Stimulated activated CD4-positive, alpha-beta T cell treated with anti-CD3 and anti-CD28 coated beads, Interleukin-15, amount 100 ng/mL, for 1 hour (primary cell): ENCODE results near the gene SIGLEC7.

ENCODE experiments used
- DNase-seq, 2 donors: peaks; one replicate each; pipeline ENCODE4 v3.0.0-alpha.2; 2020; ENCODE audit warnings: low read depth in 1 of 2, low spot score in 1 of 2

SIGLEC7 gene

DNA sequence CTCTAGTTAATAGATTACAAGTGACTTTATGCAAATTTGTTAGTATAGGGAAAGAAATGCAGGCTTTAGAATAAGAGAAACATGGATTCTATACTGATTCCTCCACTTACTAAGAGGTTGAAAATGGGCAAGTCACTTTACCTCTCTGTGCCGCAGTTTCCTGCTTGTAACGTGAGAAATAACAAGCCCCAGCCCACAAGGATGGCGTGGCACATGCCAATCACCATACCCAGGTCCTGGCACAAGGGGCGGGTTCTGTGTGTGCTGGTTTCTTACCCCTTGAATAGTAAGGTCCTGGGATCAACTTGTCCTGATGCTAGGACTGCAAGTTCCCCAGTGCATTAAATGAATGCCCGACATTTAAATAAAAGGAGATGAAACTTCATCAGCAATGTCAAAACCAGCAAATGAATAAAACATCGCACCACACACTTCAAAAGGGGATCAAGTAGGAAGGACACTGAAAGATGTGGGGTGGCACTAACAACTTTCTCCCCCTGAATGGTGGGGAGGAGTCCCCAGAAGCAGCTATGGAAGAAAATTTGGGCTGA lies 25.3 kb upstream of the SIGLEC7 start:
- no peak for DNase-seq

DNA sequence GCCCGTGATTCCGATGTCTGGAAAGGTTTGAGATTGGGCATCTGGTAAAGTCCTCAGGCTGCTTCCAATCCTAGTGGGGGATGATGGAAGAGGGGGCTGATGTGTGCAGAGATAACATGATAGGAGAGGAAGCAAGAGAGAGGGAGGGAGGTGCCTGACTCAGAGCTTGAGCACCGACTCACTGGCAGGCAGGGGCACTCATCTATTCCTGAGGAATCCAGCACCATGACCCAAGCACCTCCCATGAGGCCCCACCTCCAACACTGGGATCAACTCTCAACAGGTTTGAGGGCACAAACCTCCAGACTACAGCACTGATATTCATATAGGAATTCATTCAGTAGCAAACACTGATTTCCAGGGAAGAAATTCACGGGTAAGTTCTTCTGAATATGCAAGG lies 23.0 kb upstream of the SIGLEC7 start:
- DNase-seq: no peak

DNA sequence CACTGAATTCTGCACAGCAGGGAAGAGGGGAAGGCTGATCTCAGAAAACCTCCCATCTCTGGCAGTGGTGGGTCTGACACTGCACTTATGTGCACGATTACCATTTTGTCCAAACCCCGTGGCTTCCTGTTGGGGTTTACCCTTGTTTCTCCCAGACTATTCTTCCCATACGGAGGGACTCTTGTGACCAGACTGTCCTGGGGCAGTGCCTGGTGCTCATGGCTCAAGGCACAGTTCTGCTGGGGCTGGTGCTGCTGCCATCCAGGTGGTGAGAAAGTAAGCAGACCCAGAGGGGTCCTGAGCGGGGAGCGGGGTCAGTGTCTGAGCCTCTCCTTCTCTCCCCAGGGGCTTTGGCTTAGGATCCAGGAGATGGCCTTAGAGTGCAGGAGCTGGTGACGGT lies 22.5 kb upstream of the SIGLEC7 start:
- DNase-seq: no peak

DNA sequence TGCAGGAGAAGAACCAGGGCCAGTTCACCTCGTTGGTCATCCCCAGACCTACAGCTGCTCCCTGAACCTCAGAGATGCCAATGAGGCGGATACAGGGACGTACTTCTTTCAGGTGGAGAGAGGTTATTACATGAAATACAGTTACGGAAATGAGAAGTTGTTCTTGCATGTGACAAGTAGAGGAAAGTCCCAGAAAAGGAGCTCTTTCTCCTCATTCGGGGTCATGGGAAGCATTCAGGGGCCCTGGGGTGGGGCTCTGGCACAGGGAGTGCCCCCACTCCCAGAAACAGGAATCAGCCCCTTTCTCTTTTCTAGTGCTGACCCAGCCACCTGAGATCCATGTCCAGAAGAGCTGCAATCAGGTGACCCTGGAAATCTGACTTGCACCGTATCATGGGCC lies 21.9 kb upstream of the SIGLEC7 start:
- DNase-seq: no peak

DNA sequence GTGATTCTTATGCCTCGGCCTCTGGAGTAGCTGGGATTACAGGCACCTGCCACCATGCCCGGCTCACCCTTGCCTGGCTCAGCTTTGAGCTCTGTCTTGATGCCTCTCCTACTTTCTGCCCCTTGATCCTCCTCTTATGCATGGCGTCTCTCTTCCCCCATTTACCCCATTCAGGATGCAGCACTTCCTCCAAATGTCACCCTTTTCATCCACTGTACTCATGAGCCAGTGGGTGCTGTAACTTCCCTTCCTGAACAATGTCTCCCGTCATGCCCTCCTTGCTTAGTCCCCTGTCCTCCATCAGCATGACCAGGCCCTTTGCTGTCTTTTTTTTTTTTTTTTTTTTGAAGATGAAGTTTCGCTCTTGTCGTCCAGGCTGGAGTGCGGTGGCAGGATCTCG lies 20.8 kb upstream of the SIGLEC7 start:
- DNase-seq: no peak

DNA sequence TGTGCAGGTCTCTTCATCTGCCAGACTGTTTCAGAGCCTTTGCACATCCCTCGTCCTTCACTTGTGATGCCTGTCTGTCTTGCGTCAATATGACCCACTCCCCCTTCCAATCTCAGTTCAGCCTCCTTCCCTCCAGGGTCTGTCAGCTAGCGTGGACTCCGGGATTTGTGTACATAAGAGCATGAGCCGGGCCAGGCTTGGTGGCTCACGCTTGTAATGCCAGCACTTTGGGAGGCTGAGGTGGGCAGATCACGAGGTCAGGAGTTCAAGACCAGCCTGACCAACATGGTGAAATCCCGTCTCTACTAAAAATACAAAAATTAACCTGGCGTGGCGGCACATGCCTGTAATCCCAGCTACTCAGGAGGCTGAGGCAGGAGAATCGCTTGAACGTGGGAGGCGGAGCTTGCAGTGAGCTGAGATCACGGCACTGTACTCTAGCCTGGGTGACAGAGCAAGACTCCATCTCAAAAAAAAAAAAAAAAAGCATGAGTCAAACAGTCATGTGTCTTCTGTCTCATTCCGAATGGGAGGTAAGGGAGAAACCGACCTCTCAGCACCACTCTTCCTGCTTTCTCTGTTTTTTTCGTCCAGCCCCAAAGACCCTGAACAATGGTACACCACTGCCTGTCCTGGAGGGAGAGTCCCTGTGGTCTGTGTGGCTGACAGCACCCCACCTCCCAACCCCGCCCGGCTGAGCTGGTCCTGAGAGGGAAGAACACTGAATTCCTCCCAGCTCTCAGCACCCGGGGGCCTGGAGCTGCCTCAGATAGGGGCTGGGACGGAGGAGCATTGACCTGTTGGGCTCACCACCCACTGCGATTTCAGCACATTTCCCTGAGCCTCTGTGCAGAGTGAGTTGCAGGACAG lies 19.8 kb upstream of the SIGLEC7 start:
- DNase-seq: no peak

DNA sequence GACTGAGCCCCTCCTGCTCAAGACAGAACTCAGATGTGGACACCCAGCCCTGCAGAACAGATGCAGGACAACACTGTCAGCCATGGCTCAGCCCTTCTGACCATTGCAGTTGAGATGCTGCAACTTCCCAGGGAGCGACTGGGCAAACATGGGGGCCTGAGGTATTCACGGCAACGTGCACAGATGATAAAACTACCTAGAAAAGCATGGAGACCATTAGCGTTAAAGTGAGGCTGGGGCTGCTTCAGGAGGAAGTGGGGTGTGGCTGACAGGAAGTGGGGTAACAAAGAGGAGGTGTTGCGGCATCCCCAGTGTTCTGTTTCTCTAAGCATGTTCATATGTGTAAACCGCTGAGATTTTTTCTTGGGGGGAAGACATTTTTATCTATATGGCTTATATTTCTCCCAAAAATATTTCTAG lies 18.7 kb upstream of the SIGLEC7 start:
- no peak for DNase-seq

DNA sequence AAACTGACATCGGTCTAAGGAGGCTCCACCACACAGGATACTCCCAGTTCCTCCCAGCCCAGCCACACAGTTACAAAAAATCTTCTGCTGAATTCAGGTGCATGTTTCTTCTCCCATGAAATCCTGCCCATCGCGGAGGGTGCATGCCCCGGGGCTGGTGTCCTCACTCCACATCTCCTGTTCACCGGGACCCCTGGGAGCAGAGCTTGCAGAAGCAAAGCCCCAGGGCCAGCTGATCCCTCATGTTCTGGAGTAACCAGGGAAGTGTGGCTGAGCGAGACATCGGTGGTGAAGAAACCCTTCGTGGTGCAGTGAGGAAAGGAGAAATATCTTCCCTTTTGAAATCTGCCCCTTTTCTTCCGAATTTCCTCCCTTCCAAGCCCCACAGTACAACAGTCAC lies 18.3 kb upstream of the SIGLEC7 start:
- DNase-seq: no peak

DNA sequence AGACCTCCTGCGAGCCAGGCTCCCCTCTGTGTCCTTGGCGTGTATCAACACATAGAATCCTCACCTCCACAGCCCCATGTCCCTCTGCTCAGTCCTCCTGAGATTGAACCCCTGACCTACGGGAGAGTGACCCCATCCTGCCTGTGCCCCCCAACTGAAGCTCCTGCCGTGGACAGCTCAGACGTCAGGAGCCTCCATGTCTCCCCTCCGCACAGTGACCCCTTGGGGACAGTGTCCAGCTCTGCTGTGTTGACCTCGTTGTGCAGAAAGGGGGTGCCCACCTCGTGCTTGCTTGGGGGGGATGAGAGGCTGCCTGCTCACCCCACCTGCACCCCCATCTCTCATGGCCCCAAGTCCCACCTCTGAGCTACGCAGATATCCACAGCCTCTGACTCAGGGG lies 17.9 kb upstream of the SIGLEC7 start:
- DNase-seq: no peak

DNA sequence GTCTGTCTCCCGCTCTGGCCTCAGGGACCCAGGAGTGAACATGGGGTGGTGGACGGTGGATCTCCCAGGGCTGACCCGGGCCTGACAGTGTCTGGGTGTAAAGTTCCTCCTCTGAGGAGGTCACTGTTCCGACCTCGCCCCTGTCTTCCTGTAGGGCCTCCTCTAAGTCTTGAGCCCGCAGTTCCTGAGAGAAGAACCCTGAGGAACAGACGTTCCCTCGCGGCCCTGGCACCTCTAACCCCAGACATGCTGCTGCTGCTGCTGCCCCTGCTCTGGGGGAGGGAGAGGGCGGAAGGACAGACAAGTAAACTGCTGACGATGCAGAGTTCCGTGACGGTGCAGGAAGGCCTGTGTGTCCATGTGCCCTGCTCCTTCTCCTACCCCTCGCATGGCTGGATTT lies 17.4 kb upstream of the SIGLEC7 start, which contains the start of gene SIGLEC9:
SIGLEC9 (plus strand) TSS at position 178 of the 400 bp plus-strand sequence; CDS start at position 247, 69 bp downstream.
- no peak for DNase-seq

DNA sequence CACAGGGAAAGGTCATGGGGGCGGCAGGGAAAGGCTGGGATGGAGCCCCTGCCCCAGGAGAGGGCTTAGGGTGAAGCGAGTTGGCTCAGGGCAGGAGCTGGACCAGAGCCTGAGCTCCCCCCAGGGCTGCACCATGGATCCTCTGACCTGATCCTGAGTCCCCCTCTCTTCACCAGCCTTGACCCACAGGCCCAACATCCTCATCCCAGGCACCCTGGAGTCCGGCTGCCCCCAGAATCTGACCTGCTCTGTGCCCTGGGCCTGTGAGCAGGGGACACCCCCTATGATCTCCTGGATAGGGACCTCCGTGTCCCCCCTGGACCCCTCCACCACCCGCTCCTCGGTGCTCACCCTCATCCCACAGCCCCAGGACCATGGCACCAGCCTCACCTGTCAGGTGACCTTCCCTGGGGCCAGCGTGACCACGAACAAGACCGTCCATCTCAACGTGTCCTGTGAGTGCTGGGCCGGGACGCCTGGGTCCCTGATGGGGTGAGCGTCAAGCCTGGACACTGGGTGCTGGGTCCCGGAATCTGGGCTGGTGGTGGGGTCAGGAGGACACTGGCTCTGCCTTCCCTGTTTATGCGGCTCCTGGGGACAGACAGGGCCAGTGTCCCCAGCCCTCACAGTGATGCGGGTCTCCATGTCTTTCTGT lies 16.6 kb upstream of the SIGLEC7 start:
- no peak for DNase-seq

DNA sequence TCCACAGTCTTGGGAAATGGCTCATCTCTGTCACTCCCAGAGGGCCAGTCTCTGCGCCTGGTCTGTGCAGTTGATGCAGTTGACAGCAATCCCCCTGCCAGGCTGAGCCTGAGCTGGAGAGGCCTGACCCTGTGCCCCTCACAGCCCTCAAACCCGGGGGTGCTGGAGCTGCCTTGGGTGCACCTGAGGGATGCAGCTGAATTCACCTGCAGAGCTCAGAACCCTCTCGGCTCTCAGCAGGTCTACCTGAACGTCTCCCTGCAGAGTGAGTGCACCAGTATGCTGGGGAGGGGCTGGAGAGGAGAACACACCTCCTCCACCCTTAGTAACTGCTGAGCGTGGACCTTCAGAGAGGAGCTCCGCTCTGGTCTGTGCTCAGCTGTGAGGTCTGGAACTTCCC lies 15.1 kb upstream of the SIGLEC7 start:
- DNase-seq: no peak

DNA sequence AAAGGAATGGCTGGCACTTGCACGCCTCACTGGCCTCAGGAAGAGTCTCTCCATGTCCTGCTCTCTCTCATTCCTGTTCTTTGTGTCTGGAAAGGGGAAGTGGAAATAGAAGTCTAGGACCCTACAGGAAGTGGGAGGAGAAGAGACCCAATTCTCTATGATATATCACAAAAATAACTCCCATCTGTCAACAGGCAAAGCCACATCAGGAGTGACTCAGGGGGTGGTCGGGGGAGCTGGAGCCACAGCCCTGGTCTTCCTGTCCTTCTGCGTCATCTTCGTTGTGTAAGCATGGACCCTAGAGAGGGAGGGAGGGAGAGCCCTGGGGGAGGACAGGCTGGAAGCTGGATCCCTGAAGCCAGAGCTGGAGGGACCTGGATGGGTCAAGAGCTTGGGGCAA lies 14.3 kb upstream of the SIGLEC7 start:
- no peak for DNase-seq

DNA sequence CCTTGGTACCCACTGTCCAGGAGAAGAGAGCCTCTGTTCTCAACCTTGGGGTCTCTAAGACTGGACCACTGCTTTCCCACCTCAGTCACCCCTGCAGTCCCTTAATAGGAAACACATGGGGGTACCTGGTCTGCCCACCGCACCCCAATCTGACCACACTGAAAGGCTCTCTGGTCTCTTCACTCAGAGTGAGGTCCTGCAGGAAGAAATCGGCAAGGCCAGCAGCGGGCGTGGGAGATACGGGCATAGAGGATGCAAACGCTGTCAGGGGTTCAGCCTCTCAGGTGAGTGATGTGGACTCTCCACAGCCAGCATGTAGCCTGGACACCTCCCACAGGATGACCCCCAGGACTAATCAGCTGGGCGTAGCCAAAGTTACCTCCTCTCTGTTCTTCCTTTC lies 13.9 kb upstream of the SIGLEC7 start:
- no peak for DNase-seq

DNA sequence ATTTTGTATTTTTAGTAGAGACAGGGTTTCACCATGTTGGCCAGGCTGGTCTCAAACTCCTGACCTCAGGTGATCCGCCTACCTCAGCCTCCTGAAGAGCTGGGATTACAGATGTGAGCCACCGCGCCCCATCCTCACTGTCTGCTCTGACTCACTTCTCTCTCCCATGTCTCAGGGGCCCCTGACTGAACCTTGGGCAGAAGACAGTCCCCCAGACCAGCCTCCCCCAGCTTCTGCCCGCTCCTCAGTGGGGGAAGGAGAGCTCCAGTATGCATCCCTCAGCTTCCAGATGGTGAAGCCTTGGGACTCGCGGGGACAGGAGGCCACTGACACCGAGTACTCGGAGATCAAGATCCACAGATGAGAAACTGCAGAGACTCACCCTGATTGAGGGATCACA lies 12.4 kb upstream of the SIGLEC7 start:
- no peak for DNase-seq

DNA sequence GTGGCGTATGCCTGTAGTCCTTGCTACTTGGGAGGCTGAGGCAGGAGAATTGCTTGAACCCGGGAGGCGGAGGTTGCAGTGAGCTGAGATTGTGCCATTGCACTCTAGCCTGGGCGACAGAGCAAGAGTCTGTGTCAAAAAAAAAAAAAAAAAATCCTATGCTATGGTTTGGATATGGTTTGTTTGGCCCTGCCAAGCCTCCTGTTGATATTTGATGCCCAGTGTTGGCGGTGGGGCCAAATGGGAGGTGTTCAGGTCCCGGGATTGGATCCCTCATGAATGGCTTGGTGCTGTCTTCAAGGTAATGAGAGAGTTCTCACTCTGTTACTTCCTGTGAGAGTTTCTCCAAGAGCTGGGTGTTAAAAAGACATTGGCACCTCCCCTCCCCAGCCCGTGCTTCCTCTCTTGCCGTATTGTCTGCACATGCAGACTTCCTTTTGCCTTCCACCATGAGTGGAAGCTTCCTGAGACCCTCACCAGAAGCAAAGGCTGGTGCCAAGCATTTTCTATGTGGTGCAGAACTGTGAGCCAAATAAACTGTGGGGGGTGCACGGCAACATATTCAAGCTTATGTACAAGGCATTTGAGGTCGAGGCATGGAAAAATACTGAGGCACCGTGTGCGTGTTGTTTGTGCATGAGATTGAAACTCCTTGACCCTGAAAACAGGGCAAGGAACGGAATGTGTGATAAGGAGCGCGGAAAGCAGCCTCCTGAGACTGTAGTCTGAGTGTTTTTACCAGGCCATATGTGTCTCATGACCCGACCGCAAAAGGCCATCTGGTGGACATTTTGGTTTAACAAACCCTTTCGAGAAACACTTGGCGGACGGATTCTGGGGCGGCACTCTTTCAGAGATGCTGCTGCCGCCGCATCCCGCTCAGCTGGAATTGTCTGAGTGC lies 10.1 kb upstream of the SIGLEC7 start:
- DNase-seq: no peak

DNA sequence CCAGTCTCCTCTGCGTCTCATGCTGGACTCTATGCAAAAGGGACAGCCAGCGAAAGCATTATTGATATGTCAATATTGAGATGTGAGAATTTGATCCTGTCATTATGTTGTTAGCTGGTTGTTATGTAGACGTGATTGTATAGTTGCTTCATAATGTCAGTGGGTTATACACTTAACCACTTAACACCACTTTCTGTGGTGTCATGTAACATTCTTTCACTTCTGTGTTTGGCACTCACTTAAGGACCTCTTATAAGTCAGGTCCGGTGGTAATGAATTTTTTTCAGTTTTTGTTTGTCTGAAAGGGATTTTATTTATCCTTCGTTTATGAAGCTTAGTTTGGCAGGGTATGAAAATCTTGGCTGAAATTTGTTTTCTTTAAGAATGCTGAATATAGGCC lies 7.1 kb upstream of the SIGLEC7 start:
- DNase-seq: no peak

DNA sequence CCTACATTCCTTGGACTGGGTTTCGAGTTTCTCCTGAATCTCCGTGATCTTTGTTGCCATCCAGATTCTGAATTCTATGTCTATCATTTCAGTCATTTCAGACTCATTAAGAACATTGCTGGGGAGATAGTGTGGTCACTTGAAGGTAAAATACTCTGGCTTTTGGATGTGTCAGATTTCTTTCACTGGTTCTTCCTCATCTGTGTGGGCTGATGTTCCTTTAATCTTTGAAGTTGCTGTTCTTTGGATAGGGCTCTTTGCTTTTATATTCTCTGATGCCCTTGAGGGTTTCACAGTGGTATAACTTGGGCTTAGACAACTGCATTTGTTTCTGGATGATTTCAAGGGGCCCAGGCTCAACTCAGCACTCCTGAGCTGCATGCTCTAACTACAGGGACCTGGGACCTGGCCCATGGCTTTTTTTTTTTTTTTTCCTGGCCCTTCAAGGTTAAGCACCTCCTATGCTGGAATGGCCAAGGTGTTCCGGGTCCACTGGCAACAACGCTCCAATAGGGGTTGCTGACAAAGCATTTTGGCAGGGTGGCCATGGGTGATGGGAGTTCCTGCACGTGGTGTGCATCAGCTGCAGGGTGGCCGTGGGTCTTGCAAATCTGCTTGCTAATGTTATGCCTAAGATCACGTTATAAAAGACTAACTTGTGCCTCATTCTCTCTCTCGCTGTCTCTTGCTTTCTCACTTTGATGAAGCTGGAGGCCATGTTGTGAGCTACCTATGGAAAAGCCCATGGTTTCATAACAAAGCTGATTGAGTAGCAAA lies 5.9 kb upstream of the SIGLEC7 start:
- DNase-seq: no peak

DNA sequence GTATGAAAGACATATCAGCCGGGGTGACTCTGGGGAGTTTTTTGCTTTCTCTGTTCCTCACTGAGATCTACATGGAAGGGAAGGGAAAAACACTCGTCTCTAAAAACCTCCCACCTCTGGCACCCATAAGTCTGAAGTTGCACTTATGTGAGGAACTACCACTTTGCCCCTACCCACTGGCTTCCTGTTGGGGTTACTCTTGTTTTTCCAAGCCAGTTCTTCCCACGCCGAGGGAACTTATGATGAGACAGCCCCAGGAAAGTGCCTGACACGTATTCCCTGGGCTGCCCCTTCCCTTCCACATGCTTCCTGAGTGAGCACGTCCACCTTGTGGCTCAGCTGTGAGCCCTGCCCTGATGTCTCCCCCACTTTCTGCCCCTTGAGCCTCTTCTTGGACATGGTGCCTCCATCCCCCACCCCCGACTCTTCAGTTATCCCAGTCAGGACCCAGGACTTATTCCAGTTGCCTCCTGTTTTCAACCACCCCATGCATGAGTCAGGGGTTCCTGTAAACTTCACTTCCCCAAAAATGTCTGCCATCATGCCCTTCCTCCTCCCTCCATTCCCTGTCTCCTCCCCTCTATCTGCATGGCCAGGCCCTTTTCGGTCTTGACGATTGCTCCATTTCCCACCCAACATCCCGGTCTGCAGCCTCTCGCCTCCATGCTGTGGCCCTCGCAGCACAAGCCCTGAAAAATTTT lies 5.1 kb upstream of the SIGLEC7 start:
- DNase-seq: no peak
